GM12864 (cell line): ENCODE data around the gene NEURL4.

ENCODE experiments used
- DNase-seq: peaks from one replicate; pipeline ENCODE4 v3.0.0-alpha.2; 2011; ENCODE audit warnings: low read depth
- H3K4me3 ChIP-seq: 2 replicates; pipeline ENCODE4 v1.5.1; 2011; ENCODE audit warnings: mild to moderate bottlenecking, low read depth, low read length, control low read depth
- CTCF ChIP-seq: IDR thresholded peaks from 2 replicates; pipeline ENCODE4 v1.5.1; 2011; ENCODE audit warnings: low read depth, mild to moderate bottlenecking, moderate library complexity, low read length, control low read depth, inconsistent platforms; ENCODE audit errors: missing control alignments

The NEURL4 gene

GRCh38 chr17:7313890-7314718, 15.0 kb downstream of the NEURL4 start:
- DNase-seq, result no peak
- peak overlapping the region; percentile 68 for H3K4me3 ChIP-seq
- no peak for TF ChIP-seq CTCF

- no peak overlapping the region for H3K4me3 ChIP-seq
- no peak for DNase-seq
- TF ChIP-seq CTCF, result peak; percentile 45
Observed at GRCh38 chr17:7313088-7313889, 15.8 kb downstream of the NEURL4 start.

DNA sequence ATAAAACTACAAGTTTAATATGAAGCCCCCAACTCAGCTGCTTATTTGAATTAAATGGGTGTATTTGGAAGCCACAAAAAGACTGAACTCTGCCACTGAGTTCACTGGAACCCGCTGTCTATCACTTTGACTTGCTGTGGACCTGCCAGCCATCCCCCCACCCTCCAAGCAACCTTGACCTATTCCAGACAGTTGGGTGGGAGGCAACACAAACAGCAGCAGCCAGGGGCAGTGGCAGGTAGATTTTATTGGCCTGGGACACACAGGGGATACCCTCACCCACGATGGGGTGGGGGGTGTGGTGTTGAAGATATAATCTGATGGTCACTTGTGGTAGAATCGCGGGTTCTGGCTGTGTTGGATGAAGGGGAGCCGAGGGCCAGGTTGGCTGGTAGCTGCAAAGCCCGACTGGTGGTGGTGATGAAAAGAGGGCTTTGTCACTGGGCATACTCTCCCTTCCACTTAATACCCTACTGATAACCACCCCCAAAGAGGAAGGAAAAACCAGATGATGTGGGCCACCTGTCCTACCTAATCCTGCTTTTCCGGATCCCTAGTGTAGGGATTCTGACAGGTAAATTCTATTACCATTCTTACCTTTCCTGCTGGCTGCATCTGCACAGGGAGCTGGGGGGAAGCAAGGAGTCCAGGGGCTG, 16.6 kb downstream of the NEURL4 start:
- TF ChIP-seq CTCF, result no peak
- H3K4me3 ChIP-seq, result no peak overlapping the region
- DNase-seq, result no peak

GRCh38 chr17:7311110-7311705, 17.9 kb downstream of the NEURL4 start:
- no peak for TF ChIP-seq CTCF
- H3K4me3 ChIP-seq, result no peak overlapping the region
- no peak for DNase-seq

- no peak for DNase-seq
- TF ChIP-seq CTCF, result no peak
- H3K4me3 ChIP-seq, result peak overlapping the region; percentile 65
Observed at GRCh38 chr17:7309628-7310027, 19.5 kb downstream of the NEURL4 start.

GRCh38 chr17:7308625-7309433, 20.3 kb downstream of the NEURL4 start:
- peak overlapping the region; percentile 65 for H3K4me3 ChIP-seq
- no peak for TF ChIP-seq CTCF
- peak; percentile 81 for DNase-seq
